NB4 (cell line): ENCODE results near the gene HYLS1.

Experiments used
- DNase-seq: peaks from one replicate; pipeline ENCODE4 v3.0.0; 2010; ENCODE audit warnings: low read depth
- H3K4me3 ChIP-seq: one replicate; pipeline ENCODE4 v1.5.1; 2011; ENCODE audit warnings: mild to moderate bottlenecking, low read depth, low read length, moderate library complexity
- MYC ChIP-seq: IDR thresholded peaks from 2 replicates; pipeline ENCODE4 v1.6.1; 2011; ENCODE audit warnings: low read depth, low read length
- POLR2A ChIP-seq: IDR thresholded peaks from 2 replicates; pipeline ENCODE4 v1.6.1; 2011; ENCODE audit warnings: mild to moderate bottlenecking; ENCODE audit not compliant: insufficient read length; ENCODE audit errors: extremely low read depth
- TF ChIP-seq, protein P1 (sequence below): IDR thresholded peaks from one replicate; pipeline ENCODE4 v1.5.1; 2012; ENCODE audit warnings: low read depth, low read length
- TF ChIP-seq, protein P2 (sequence below): IDR thresholded peaks from 2 replicates; pipeline ENCODE4 v1.6.1; 2011; ENCODE audit warnings: low read depth, low read length

HYLS1 gene

DNA sequence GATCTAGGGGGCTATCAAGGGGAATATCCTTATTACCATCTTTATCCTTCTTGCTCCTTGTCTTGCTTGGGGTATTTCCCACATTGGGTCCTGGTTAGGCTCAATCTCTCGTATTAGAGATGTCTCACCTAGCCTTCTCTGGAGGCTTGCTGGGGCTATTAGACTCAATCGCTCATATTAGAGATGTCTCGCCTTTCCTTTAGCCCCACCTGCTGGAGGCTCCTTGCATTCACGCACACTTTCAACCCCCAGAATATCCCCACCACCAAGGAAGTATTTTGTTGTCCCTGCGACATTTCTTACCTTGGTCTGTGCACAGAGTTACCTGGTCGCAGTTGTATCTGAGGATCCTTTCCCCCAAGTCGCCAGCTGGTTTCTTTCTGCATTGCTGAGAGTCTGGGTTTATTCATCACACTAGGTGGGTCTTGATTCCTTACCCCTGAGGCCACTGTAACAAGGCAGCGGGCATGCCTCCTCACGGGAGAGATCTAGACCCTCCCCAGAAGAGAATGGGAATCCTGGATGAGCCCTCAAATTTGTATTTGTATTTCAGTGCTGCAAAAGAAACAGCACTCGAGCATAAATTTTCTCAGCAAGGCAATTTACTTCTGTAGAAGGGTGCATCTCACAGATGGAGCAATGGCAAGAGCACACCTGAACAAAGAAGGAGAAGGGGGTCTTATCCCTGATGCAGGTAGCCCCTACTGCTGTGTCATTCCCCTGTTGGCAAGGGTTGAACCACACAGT is 15.9 kb upstream of the HYLS1 start:
- peak; percentile 60 for DNase-seq
- H3K4me3 ChIP-seq: no peak overlapping the region
- TF ChIP-seq, protein P1, sequence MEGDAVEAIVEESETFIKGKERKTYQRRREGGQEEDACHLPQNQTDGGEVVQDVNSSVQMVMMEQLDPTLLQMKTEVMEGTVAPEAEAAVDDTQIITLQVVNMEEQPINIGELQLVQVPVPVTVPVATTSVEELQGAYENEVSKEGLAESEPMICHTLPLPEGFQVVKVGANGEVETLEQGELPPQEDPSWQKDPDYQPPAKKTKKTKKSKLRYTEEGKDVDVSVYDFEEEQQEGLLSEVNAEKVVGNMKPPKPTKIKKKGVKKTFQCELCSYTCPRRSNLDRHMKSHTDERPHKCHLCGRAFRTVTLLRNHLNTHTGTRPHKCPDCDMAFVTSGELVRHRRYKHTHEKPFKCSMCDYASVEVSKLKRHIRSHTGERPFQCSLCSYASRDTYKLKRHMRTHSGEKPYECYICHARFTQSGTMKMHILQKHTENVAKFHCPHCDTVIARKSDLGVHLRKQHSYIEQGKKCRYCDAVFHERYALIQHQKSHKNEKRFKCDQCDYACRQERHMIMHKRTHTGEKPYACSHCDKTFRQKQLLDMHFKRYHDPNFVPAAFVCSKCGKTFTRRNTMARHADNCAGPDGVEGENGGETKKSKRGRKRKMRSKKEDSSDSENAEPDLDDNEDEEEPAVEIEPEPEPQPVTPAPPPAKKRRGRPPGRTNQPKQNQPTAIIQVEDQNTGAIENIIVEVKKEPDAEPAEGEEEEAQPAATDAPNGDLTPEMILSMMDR: peak; percentile 60
- TF ChIP-seq, protein P2, sequence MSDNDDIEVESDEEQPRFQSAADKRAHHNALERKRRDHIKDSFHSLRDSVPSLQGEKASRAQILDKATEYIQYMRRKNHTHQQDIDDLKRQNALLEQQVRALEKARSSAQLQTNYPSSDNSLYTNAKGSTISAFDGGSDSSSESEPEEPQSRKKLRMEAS: no peak
- TF ChIP-seq POLR2A: no peak

DNA sequence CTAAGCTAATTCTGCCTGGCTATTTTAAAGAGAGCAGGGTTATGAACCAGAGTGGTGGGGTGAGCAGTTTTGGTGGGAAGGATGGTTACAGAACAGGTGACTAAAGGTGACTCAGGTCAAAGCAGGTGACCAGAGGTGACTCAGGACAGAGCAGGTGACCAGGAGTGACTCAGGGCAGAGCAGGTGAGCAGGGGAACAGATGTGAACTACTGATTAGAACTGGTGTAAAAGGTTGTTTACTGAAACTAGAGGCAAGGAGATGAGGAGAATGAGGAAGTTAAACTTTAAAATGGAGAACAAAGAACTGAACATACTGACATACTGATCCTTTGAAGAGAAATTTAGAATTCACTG is 15.4 kb upstream of the HYLS1 start:
- no peak for TF ChIP-seq POLR2A
- TF ChIP-seq, protein P2: no peak
- no peak overlapping the region for H3K4me3 ChIP-seq
- DNase-seq: no peak

DNA sequence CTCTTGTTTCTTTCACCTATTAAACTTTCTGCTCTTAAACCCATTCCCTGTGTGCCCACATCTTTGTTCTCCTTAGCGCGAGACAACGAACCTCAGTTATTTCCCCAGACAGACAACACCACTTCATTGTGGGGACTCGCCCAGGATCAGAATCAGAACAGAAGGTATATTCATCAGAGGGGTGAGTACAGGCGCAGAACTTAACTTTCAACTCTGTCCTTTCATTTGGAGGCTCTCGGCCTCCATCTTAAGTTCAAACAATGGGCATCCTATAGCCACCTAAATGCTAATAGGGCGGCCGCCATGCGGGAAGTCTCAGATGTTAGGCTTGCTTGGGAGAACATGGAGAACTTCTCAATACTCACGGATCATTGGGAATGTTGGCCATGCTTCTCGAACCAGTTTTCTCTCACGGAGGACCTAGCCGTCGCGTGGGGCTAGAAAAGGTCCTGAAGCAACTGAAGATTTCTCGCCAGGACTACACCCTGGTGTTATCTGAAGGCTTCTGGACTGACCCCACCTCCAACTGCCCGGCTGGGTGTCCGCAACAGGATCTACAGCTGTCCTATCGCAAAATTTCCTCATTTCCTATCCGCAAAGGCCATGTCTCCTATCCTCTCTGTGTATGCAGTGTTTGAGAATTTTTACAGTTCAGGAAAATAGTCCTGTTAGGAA is 13.4 kb upstream of the HYLS1 start:
- H3K4me3 ChIP-seq: no peak overlapping the region
- no peak for TF ChIP-seq POLR2A
- TF ChIP-seq, protein P2: no peak
- TF ChIP-seq MYC: no peak
- TF ChIP-seq, protein P1: no peak
- no peak for DNase-seq

DNA sequence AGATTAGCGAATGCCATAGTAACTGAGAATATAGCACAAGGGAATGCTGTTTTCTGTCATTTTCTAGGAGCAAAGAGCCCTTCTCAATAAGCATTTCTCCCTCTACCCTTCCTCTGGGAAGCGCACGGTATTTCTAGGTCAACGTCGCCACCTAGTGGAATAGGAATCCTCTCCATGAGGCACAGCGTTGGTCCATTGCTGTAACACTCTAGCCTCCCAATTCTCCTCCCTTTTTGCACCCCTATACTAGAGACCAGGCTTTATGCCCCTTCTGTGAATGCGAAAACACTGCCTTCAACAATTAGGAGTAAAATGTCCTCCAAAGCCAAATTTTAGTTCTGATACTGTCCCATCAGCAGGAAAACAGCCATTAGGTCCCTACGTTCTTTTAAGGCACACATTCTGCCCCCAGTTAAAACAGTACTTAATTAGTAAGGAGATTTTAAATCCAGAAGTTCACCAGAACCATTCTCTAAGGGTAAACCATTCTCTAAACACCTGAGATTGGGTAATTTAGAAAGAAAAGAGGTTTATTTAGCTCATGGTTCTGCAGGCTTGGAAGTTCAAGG is 12.8 kb upstream of the HYLS1 start:
- no peak overlapping the region for H3K4me3 ChIP-seq
- DNase-seq: peak; percentile 77
- TF ChIP-seq MYC (no peak), POLR2A (no peak)
- TF ChIP-seq, protein P2: peak; percentile 40; the same call in 1 of the 2 replicates
- TF ChIP-seq, protein P1: peak; percentile 86

DNA sequence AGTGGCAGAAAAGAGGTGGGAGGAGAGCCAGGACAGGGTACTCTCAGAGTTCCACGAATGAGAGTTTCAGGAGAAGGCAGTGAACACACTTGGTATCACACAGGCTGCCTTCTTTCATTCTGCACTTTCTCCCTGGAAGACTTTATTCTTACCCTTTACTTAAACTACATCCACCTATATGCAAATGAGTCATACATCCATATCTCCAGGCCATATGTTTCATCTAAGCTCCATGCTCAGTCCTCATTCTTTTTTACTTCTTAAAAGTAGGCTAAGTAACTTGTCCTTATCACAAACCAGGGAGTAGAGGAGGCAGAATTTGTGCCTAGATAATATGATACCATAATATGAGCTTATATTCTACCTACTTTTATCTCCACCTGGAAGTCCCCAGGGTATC is 6.2 kb upstream of the HYLS1 start:
- H3K4me3 ChIP-seq: no peak overlapping the region
- no peak for DNase-seq
- TF ChIP-seq, protein P1: no peak
- TF ChIP-seq, protein P2: no peak
- TF ChIP-seq POLR2A: no peak
- TF ChIP-seq MYC: no peak

DNA sequence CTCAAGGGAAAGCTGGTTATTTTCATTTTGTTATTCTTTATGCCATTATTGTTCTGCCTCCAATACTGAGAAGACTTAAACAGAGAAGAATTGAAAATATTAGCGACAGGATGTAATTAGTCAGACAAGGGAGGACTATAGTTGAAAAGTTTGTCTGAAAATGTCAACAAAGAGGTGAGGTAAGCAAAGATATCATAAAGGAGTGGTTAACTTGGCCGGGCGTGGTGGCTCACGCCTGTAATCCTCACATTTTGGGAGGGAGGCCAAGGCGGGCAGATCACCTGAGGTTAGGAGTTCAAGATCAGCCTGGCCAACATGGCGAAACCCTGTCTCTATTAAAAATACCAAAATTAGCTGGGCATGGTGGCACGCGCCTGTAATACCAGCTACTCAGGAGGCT is 4.1 kb upstream of the HYLS1 start:
- H3K4me3 ChIP-seq: no peak overlapping the region
- TF ChIP-seq, protein P1: no peak
- TF ChIP-seq MYC: no peak
- TF ChIP-seq, protein P2: no peak
- no peak for TF ChIP-seq POLR2A
- DNase-seq: no peak
